ENCODE measurements around the gene MRPL27.
"Not testable (repeated sequence)": the region's sequence is repeated elsewhere in the genome, so short reads cannot be mapped to it uniquely, and the experiment has no call there.

Gene MRPL27

GRCh38 chr17:50372758-50373556, at the start of gene MRPL27, which contains the start of gene EME1:
Gene MRPL27, minus strand, starts transcription at chr17:50373184. Its CDS starts 14 bp downstream, at chr17:50373170.
Gene EME1, plus strand, starts transcription at chr17:50373229. Its CDS starts 1,980 bp downstream, at chr17:50375209.
- DNase-seq (ENCODE audit: low read depth) = peak; percentile 71
- peak within 1 kb of the TSS; percentile 79 for H3K4me3 ChIP-seq (ENCODE audit: low read depth, low read length)
- TF ChIP-seq CTCF (IDR thresholded peaks at IDR 0.05; ENCODE audit: control insufficient read depth, extremely low read depth, insufficient read depth) = no peak

GRCh38 chr17:50422738-50423137, 49.8 kb upstream of the MRPL27 start:
- DNase-seq (ENCODE audit: low read depth) = no peak

GRCh38 chr17:50421308-50422051, 48.5 kb upstream of the MRPL27 start:
- no peak for DNase-seq (ENCODE audit: low read depth)
- H3K4me3 ChIP-seq (ENCODE audit: low read depth, low read length) = no peak overlapping the region
- TF ChIP-seq CTCF (IDR thresholded peaks at IDR 0.05; ENCODE audit: control insufficient read depth, extremely low read depth, insufficient read depth) = no peak

More at GRCh38 chr17:50422738-50423137, 49.8 kb upstream of the MRPL27 start:
- TF ChIP-seq CTCF (IDR thresholded peaks at IDR 0.05; ENCODE audit: control insufficient read depth, extremely low read depth, insufficient read depth) = no peak
- H3K4me3 ChIP-seq (ENCODE audit: low read depth, low read length) = no peak overlapping the region

- no peak for DNase-seq (ENCODE audit: low read depth)
- no peak for TF ChIP-seq CTCF (IDR thresholded peaks at IDR 0.05; ENCODE audit: control insufficient read depth, extremely low read depth, insufficient read depth)
- H3K4me3 ChIP-seq (ENCODE audit: low read depth, low read length) = no peak overlapping the region
Observed at GRCh38 chr17:50420419-50421112, 47.6 kb upstream of the MRPL27 start.

GRCh38 chr17:50419577-50419976, 46.6 kb upstream of the MRPL27 start:
- DNase-seq (ENCODE audit: low read depth); H3K4me3 ChIP-seq (ENCODE audit: low read depth, low read length): not testable (repeated sequence)

GRCh38 chr17:50414808-50415207, 41.8 kb upstream of the MRPL27 start:
- no peak overlapping the region for H3K4me3 ChIP-seq (ENCODE audit: low read depth, low read length)
- DNase-seq (ENCODE audit: low read depth) = no peak
- TF ChIP-seq CTCF (IDR thresholded peaks at IDR 0.05; ENCODE audit: control insufficient read depth, extremely low read depth, insufficient read depth) = no peak
